ENCODE measurements around the gene SORCS2.

- TF ChIP-seq CTCF (IDR thresholded peaks at IDR 0.05) (no peak), POLR2A (IDR thresholded peaks at IDR 0.05) (no peak), POLR2AphosphoS5 (IDR thresholded peaks at IDR 0.05) (no peak)
Observed at GRCh38 chr4:7506119-7506518, 313.8 kb downstream of the SORCS2 start.

Data from prostate gland (tissue), 2 donors.